ENCODE results near the gene NLN. TPM values are rescaled to one million over a fixed set of nuclear protein-coding genes. Genes with fewer than 3 reads are reported as not detected.
"Not testable (repeated sequence)": the region's sequence is repeated elsewhere in the genome, so short reads cannot be mapped to it uniquely, and the experiment has no call there.

The NLN gene
- total and polyA plus RNA-seq, 5 experiments from 2014 or later: 2.3 to 7.2 (median 4.4) TPM

DNA sequence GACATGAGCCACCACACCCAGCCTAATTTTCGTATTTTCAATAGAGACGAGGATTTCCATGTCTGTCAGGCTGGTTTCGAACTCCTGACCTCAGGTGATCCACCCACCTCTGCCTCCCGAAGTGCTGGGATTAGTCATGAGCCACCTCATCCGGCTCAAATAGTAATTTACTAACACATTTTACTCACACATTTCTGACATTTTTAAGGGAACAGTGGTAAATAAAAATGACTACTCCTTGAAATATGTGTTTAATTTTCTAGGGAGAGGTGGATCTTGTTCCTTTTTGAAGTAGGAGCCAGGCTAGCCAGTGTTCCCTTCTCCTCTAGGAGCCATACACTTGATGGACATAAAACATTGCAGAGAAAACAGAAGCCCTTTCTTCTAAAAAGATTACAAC, 149.2 kb downstream of the NLN start:
- POLR2A ChIA-PET: no interaction called here
- ATAC-seq (no peak), DNase-seq (no peak)
- Mint-ChIP-seq H3K27me3 (no peaks in the 10 kb centered on the region), H3K4me3 (no peak overlapping the region), H3K9me3 (peaks cover 0 to 7% (median 0%) of the 10 kb centered on the region in 9 donors), H3K4me1 (peaks cover 11 to 20% (median 20%) of the 10 kb centered on the region in 4 donors), H3K27ac (peak overlapping the region in 4 of 10 donors; percentile 15 to 51 (median 41)), H3K36me3 (peaks cover 0 to 8% (median 0%) of the 10 kb centered on the region in 3 donors)

DNA sequence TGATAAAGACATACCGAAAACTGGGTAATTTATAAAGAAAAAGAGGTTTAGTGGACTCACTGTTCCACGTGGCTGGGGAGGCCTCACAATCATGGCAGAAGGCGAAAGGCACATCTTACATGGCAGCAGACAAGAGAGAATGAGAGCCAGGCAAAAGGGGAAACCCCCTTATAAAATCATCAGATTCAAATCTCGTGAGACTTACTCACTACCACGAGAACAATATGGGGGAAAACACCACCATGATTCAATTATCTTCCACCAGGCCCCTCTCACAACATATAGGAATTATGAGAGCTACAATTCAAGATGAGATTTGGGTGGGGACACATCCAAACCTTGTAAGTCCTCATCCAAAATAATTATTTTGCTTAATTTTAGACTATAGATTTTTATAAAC, 149.8 kb downstream of the NLN start:
- peaks cover 9 to 14% (median 14%) of the 10 kb centered on the region in 4 donors for H3K4me1 Mint-ChIP-seq
- POLR2A ChIA-PET, H3K36me3 Mint-ChIP-seq, H3K9me3 Mint-ChIP-seq, ATAC-seq, H3K27me3 Mint-ChIP-seq, H3K4me3 Mint-ChIP-seq, DNase-seq: not testable (repeated sequence)
- peak overlapping the region in 3 of 10 donors; percentile 12 to 62 (median 51) for H3K27ac Mint-ChIP-seq

- no peaks in the 10 kb centered on the region for H3K27me3 Mint-ChIP-seq
- H3K4me3 Mint-ChIP-seq: no peak overlapping the region
- peak overlapping the region in 2 of 10 donors; percentile 25 to 40 for H3K27ac Mint-ChIP-seq
- DNase-seq (no peak), ATAC-seq (no peak)
- H3K4me1 Mint-ChIP-seq: peaks cover 1 to 6% (median 2%) of the 10 kb centered on the region in 4 donors
- H3K36me3 Mint-ChIP-seq: peaks cover 0 to 18% (median 0%) of the 10 kb centered on the region in 3 donors
- H3K9me3 Mint-ChIP-seq: peaks cover 0 to 21% (median 7%) of the 10 kb centered on the region in 9 donors
- POLR2A ChIA-PET: no interaction called here
Measured at GRCh38 chr5:65873181-65873750, 151.3 kb downstream of the NLN start.

GRCh38 chr5:65874241-65874640, 152.2 kb downstream of the NLN start:
- peaks cover 0 to 25% (median 7%) of the 10 kb centered on the region in 9 donors for H3K9me3 Mint-ChIP-seq
- POLR2A ChIA-PET: interaction anchor here (0.5 to 0.9 kb wide), 2 partner anchors 12 to 15 kb away, joined by 3 read pairs; no protein-coding TSS in a partner anchor
- DNase-seq (no peak), ATAC-seq (no peak)
- H3K36me3 Mint-ChIP-seq: peaks cover 0 to 22% (median 2%) of the 10 kb centered on the region in 3 donors
- no peaks in the 10 kb centered on the region for H3K27me3 Mint-ChIP-seq
- H3K27ac Mint-ChIP-seq: no peak overlapping the region
- H3K4me3 Mint-ChIP-seq: no peak overlapping the region
- H3K4me1 Mint-ChIP-seq: peaks cover 0 to 6% (median 1%) of the 10 kb centered on the region in 4 donors

- DNase-seq: no peak
- no peaks in the 10 kb centered on the region for H3K27me3 Mint-ChIP-seq
- no peak for ATAC-seq
- POLR2A ChIA-PET: no interaction called here
- no peak overlapping the region for H3K4me3 Mint-ChIP-seq
- no peak overlapping the region for H3K27ac Mint-ChIP-seq
- H3K9me3 Mint-ChIP-seq: peaks cover 0 to 22% (median 7%) of the 10 kb centered on the region in 9 donors
- peaks cover 0 to 6% (median 3%) of the 10 kb centered on the region in 4 donors for H3K4me1 Mint-ChIP-seq
- peaks cover 0 to 19% (median 2%) of the 10 kb centered on the region in 3 donors for H3K36me3 Mint-ChIP-seq
Measured at GRCh38 chr5:65876496-65876895, 154.5 kb downstream of the NLN start.

- no peak overlapping the region for H3K27ac Mint-ChIP-seq
- H3K36me3 Mint-ChIP-seq: peaks cover 0 to 15% (median 2%) of the 10 kb centered on the region in 3 donors
- ATAC-seq: no peak
- DNase-seq: no peak
- H3K4me1 Mint-ChIP-seq: peaks cover 0 to 6% (median 3%) of the 10 kb centered on the region in 4 donors
- peaks cover 0 to 20% (median 7%) of the 10 kb centered on the region in 9 donors for H3K9me3 Mint-ChIP-seq
- H3K27me3 Mint-ChIP-seq: no peaks in the 10 kb centered on the region
- POLR2A ChIA-PET: no interaction called here
- H3K4me3 Mint-ChIP-seq: no peak overlapping the region
Measured at GRCh38 chr5:65876970-65877369, 155.0 kb downstream of the NLN start.

Other genes with a start within 250 kb of the NLN start
- 1 to 10 TPM; 7.7 to 9.6 TPM for gene ADAMTS6, start 240.3 kb upstream of the NLN start, total RNA-seq
- gene ADAMTS6, start 240.3 kb upstream of the NLN start, polyA plus RNA-seq: under 1 TPM; 0.25 to 0.66 (median 0.51) TPM
- 10 to 100 TPM; 69.5 to 71.0 TPM for gene CENPK, start 159.0 kb upstream of the NLN start, total RNA-seq
- gene CENPK, start 159.0 kb upstream of the NLN start, polyA plus RNA-seq: 10 to 100 TPM; 28.6 to 39.8 (median 32.7) TPM
- 100 to 1,000 TPM; 126 to 142 TPM for gene PPWD1, start 158.9 kb upstream of the NLN start, total RNA-seq
- gene PPWD1, start 158.9 kb upstream of the NLN start, polyA plus RNA-seq: 10 to 100 TPM; 26.8 to 39.5 (median 37.5) TPM
- gene TRIM23, start 97.9 kb upstream of the NLN start, total RNA-seq: 10 to 100 TPM; 24.8 to 29.6 TPM
- gene TRIM23, start 97.9 kb upstream of the NLN start, polyA plus RNA-seq: 10 to 100 TPM; 11.6 to 16.0 (median 12.9) TPM
- 1 to 10 TPM; 7.8 to 9.9 TPM for gene SHLD3, start 97.2 kb upstream of the NLN start, total RNA-seq
- 1 to 10 TPM; 2.6 to 7.2 (median 2.9) TPM for gene SHLD3, start 97.2 kb upstream of the NLN start, polyA plus RNA-seq
- gene TRAPPC13, start 97.2 kb upstream of the NLN start, total RNA-seq: 10 to 100 TPM; 21.6 to 26.2 TPM
- 10 to 100 TPM; 17.3 to 19.7 (median 18.1) TPM for gene TRAPPC13, start 97.2 kb upstream of the NLN start, polyA plus RNA-seq
- 10 to 100 TPM; 51.4 to 53.8 TPM for gene SGTB, start 96 bp upstream of the NLN start, total RNA-seq
- gene SGTB, start 96 bp upstream of the NLN start, polyA plus RNA-seq: 10 to 100 TPM; 12.5 to 15.4 (median 15.0) TPM
- gene ERBIN, start 204.4 kb downstream of the NLN start, total RNA-seq: 100 to 1,000 TPM; 127 to 135 TPM
- gene ERBIN, start 204.4 kb downstream of the NLN start, polyA plus RNA-seq: 10 to 100 TPM; 50.3 to 53.8 (median 50.9) TPM